ENCODE measurements around the gene PLCH2.

The PLCH2 gene

DNA sequence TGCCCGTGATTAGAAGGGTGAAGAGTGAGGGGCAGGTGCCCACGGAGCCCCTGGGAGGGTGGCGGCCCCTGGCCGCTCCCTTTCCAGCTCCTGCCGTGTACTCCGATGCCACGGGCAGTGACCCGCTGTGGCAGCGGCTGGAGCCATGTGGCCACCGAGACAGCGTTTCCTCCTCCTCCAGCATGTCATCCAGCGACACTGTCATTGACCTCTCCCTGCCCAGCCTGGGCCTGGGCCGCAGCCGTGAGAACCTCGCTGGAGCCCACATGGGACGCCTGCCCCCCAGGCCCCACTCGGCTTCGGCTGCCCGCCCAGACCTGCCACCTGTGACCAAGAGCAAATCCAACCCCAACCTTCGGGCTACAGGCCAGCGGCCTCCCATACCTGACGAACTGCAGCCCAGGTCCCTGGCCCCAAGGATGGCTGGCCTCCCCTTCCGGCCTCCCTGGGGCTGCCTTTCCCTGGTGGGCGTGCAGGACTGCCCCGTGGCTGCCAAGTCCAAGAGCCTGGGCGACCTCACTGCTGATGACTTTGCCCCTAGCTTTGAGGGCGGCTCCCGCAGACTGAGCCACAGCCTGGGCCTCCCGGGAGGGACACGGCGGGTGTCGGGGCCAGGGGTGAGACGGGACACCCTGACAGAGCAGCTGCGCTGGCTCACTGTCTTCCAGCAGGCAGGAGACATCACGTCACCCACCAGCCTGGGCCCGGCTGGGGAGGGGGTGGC is 28.3 kb downstream of the PLCH2 start:
- TF ChIP-seq EZH2phosphoT487 (conservative IDR thresholded peaks at IDR 0.05; ENCODE audit: low read length), result no peak
- TF ChIP-seq, protein P1, sequence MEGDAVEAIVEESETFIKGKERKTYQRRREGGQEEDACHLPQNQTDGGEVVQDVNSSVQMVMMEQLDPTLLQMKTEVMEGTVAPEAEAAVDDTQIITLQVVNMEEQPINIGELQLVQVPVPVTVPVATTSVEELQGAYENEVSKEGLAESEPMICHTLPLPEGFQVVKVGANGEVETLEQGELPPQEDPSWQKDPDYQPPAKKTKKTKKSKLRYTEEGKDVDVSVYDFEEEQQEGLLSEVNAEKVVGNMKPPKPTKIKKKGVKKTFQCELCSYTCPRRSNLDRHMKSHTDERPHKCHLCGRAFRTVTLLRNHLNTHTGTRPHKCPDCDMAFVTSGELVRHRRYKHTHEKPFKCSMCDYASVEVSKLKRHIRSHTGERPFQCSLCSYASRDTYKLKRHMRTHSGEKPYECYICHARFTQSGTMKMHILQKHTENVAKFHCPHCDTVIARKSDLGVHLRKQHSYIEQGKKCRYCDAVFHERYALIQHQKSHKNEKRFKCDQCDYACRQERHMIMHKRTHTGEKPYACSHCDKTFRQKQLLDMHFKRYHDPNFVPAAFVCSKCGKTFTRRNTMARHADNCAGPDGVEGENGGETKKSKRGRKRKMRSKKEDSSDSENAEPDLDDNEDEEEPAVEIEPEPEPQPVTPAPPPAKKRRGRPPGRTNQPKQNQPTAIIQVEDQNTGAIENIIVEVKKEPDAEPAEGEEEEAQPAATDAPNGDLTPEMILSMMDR (IDR thresholded peaks at IDR 0.05; ENCODE audit: insufficient read depth, low read length, poor library complexity, severe bottlenecking), result no peak
- Histone ChIP-seq H3K4me3 (ENCODE audit: insufficient read depth, low read length, poor library complexity, severe bottlenecking) (no peak overlapping the region), H3K4me2 (ENCODE audit: low read depth, low read length, poor library complexity, severe bottlenecking) (no peak overlapping the region), H3K9me2 (replicated peaks; ENCODE audit: insufficient read depth, low read length) (no peaks in the 10 kb centered on the region), H3K9ac (ENCODE audit: low read length) (no peak overlapping the region), H3K27me3 (ENCODE audit: low read length) (no peaks in the 10 kb centered on the region), H3K36me3 (ENCODE audit: low read length) (no peaks in the 10 kb centered on the region), H3F3A (ENCODE audit: insufficient read depth) (no peaks in the 10 kb centered on the region), H4K20me1 (ENCODE audit: low read depth, low read length) (no peaks in the 10 kb centered on the region), H3K9me3 (ENCODE audit: insufficient read depth, low read length) (no peaks in the 10 kb centered on the region), H3K27ac (ENCODE audit: low read depth, low read length) (no peak overlapping the region), H2AFZ (ENCODE audit: low read depth, low read length, severe bottlenecking) (no peak overlapping the region), H3K79me2 (ENCODE audit: insufficient read depth, low read length) (no peaks in the 10 kb centered on the region)

DNA sequence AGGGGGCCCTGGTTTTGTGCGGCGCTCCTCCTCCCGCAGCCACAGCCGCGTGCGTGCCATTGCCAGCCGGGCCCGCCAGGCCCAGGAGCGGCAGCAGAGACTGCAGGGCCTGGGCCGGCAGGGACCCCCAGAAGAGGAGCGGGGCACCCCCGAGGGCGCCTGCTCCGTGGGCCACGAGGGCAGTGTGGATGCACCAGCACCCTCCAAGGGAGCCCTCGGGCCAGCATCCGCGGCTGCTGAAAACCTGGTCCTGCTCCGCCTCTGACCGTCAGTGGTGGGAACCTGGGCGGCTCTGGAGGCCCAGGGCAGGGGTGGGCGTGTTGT is 28.8 kb downstream of the PLCH2 start:
- H3K36me3 ChIP-seq (ENCODE audit: low read length), result no peaks in the 10 kb centered on the region
- H4K20me1 ChIP-seq (ENCODE audit: low read depth, low read length), result no peaks in the 10 kb centered on the region
- no peak overlapping the region for H3K4me3 ChIP-seq (ENCODE audit: insufficient read depth, low read length, poor library complexity, severe bottlenecking)
- H3K9me2 ChIP-seq (replicated peaks; ENCODE audit: insufficient read depth, low read length), result no peaks in the 10 kb centered on the region
- no peak overlapping the region for H3K27ac ChIP-seq (ENCODE audit: low read depth, low read length)
- H3K9me3 ChIP-seq (ENCODE audit: insufficient read depth, low read length), result no peaks in the 10 kb centered on the region
- H3K4me2 ChIP-seq (ENCODE audit: low read depth, low read length, poor library complexity, severe bottlenecking), result no peak overlapping the region
- TF ChIP-seq, protein P1 (IDR thresholded peaks at IDR 0.05; ENCODE audit: insufficient read depth, low read length, poor library complexity, severe bottlenecking), result no peak
- no peak for TF ChIP-seq EZH2phosphoT487 (conservative IDR thresholded peaks at IDR 0.05; ENCODE audit: low read length)
- no peaks in the 10 kb centered on the region for H3K79me2 ChIP-seq (ENCODE audit: insufficient read depth, low read length)
- no peak overlapping the region for H3K9ac ChIP-seq (ENCODE audit: low read length)
- no peaks in the 10 kb centered on the region for H3K27me3 ChIP-seq (ENCODE audit: low read length)
- H2AFZ ChIP-seq (ENCODE audit: low read depth, low read length, severe bottlenecking), result no peak overlapping the region
- no peaks in the 10 kb centered on the region for H3F3A ChIP-seq (ENCODE audit: insufficient read depth)

DNA sequence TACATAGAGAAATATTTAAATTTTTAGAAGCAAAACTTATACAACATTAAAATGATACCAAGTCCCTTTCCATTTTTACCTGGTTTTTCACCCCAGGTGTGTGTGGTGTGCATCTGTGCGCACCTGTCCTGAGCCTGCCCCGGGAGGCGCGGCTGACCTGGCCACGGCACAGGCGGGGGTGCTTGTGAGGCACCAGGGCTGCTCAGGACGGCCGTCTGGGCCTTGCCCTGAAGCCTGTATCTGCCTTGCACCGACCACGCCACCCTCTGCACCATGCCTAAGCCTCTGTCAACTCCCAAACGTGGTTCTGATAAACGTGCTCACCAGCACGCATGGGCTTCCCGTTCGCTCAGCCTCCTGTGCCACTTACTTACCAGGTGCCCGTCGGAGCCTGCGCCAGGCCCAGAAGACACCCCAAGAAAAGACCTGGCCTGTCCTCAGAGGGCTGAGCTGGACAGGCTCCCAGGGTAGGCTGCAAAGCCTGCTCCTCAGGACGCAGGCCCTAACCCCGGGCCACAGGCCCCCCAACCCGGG is 29.4 kb downstream of the PLCH2 start:
- no peak for TF ChIP-seq EZH2phosphoT487 (conservative IDR thresholded peaks at IDR 0.05; ENCODE audit: low read length)
- TF ChIP-seq, protein P1 (IDR thresholded peaks at IDR 0.05; ENCODE audit: insufficient read depth, low read length, poor library complexity, severe bottlenecking), result no peak
- Histone ChIP-seq H3K9me3 (ENCODE audit: insufficient read depth, low read length) (no peaks in the 10 kb centered on the region), H3K79me2 (ENCODE audit: insufficient read depth, low read length) (no peaks in the 10 kb centered on the region), H3F3A (ENCODE audit: insufficient read depth) (no peaks in the 10 kb centered on the region), H3K9me2 (replicated peaks; ENCODE audit: insufficient read depth, low read length) (no peaks in the 10 kb centered on the region), H2AFZ (ENCODE audit: low read depth, low read length, severe bottlenecking) (no peak overlapping the region), H3K27ac (ENCODE audit: low read depth, low read length) (no peak overlapping the region), H3K9ac (ENCODE audit: low read length) (no peak overlapping the region), H3K4me3 (ENCODE audit: insufficient read depth, low read length, poor library complexity, severe bottlenecking) (no peak overlapping the region), H3K27me3 (ENCODE audit: low read length) (no peaks in the 10 kb centered on the region), H4K20me1 (ENCODE audit: low read depth, low read length) (no peaks in the 10 kb centered on the region), H3K36me3 (ENCODE audit: low read length) (no peaks in the 10 kb centered on the region), H3K4me2 (ENCODE audit: low read depth, low read length, poor library complexity, severe bottlenecking) (no peak overlapping the region)
